Activated CD8-positive, alpha-beta memory T cell treated with anti-CD3 and anti-CD28 coated beads, Interleukin-2, amount 50 U/mL, for 24 hours (primary cell): ENCODE results near the gene RFTN1.

Experiments
- DNase-seq: peaks from one replicate; pipeline ENCODE4 v3.0.0-alpha.2; 2020; ENCODE audit errors: extremely low read depth

Gene RFTN1

DNA sequence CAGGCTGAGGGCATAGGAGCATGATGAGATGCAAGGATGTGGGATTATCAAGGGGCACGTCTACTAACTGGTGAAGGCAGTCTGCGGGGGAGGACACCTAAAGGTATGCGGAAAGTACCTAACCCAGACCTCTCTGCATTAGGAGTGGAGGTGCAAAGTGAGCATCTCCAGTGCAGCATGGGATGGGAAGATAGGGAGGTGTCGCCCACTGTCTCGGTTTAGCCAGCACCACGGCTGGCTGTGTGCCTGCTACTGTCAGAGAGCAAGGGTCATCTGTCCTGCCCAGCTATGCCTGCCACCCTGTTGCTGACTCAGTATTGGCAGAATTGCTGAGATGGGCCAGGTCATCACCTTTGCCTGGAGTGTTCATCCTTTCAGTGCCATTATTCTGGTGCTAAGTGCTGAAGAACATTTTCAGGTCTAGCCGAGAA lies 208.4 kb downstream of the RFTN1 start:
- DNase-seq: no peak

GRCh38 chr3:16304061-16305010 lies 209.2 kb downstream of the RFTN1 start:
- no peak for DNase-seq

GRCh38 chr3:16303037-16303575 lies 210.4 kb downstream of the RFTN1 start:
- DNase-seq: no peak

- no peak for DNase-seq
Observed at GRCh38 chr3:16302082-16302631, 211.3 kb downstream of the RFTN1 start.

DNA sequence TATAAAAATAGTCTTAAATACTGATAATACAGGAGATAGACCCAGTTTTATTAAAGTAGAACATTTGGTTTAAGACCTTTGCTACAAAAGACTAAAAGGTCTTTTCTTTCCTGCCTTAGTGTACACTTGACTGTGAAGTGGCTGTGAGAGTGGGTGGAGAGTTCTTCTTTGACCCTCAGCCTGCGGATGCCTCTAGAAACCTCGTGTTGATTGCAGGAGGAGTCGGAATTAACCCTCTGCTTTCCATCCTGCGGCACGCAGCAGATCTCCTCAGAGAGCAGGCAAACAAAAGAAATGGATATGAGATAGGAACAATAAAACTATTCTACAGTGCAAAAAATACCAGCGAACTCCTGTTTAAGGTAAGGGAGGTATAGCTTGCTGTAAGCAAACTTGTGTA lies 212.0 kb downstream of the RFTN1 start:
- no peak for DNase-seq

DNA sequence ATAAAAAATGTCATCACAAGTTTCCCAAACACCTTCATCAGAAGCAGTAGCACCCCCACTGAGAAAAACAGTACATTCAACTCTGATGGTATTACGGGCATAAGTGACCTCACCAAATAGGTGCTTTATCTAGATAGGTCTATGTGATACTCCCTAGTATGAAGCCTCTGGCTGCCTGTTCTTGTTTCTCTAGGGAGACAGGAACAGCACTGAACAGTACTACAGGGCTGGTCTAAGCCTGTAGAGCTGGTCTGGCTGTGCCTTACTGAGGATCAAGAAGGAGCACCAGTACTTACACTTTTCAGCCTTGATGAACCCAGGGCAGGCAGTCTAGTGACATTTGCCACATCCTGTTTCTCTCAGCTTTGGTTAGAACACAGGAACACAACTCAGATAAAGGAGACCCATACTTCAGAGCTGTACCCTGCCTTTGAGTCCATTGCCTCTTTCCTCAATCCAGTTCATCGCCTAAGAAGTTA lies 212.6 kb downstream of the RFTN1 start:
- DNase-seq: no peak

- DNase-seq: no peak
Observed at GRCh38 chr3:16300307-16300706, 213.2 kb downstream of the RFTN1 start.

DNA sequence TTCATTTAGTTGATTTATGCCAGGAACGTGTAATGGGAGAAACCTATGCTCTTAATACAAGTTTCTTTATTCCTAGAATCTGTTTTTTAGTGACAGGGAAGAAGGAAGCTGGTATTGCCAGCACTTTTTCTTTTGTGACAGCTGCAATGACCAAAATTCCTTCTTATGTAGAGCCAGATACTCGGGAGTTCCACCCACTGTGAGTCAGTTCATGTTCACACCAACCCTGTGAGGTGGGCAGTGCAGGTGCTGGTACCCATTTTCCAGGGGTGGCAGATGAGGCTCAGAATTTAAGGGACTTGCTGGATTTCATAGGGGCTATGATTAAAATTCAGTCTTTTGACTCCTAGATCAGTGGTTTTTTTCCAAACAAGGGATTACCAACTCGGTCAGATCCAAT lies 213.8 kb downstream of the RFTN1 start:
- DNase-seq: no peak

- DNase-seq: no peak
Observed at GRCh38 chr3:16298891-16299290, 214.6 kb downstream of the RFTN1 start.

DNA sequence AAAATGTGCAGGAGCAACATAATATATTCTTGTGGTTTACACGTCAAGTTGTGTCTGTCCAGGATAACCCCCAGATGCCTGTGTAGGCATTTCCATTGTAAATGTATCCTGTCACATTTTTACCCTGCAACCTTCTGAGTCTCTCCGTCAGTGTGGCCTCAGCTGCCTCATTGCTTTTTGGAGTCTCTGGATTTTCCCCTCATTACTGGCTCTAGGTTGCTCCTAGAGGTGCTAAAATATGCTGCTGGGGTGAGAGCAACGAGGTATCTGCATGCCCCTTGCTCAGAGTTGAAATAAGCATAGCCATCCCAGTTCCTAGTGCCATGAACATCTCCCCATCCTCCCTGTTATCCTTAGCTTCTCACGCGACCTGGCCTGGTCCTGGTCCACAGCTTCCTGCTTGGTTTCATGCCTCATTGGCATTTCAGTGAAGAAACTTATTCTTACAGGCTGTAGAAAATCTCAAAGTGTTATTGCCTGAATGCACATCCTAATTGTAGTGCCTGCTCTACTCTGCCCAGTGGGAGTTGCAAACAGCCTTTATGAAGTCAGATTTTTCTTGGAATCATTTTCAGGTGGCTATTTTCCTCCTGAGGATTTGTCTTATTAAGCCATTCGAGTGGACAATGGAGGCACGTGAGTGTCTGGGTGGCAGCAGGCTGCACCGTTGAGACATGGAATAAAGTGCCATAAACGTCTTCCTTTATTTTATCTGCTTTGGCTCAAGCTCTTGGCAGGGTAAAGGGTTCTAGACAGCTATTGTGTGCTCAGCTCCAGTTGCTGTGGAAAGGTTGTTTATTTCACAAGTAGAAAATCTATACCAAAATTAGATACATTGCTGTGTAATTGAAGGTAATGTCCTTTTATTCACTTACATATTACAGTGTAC lies 215.3 kb downstream of the RFTN1 start:
- DNase-seq: no peak

GRCh38 chr3:16295298-16295890 lies 218.1 kb downstream of the RFTN1 start:
- DNase-seq: no peak

GRCh38 chr3:16294844-16295243 lies 218.7 kb downstream of the RFTN1 start:
- no peak for DNase-seq

- DNase-seq: no peak
Observed at GRCh38 chr3:16290827-16291196, 222.7 kb downstream of the RFTN1 start.

DNA sequence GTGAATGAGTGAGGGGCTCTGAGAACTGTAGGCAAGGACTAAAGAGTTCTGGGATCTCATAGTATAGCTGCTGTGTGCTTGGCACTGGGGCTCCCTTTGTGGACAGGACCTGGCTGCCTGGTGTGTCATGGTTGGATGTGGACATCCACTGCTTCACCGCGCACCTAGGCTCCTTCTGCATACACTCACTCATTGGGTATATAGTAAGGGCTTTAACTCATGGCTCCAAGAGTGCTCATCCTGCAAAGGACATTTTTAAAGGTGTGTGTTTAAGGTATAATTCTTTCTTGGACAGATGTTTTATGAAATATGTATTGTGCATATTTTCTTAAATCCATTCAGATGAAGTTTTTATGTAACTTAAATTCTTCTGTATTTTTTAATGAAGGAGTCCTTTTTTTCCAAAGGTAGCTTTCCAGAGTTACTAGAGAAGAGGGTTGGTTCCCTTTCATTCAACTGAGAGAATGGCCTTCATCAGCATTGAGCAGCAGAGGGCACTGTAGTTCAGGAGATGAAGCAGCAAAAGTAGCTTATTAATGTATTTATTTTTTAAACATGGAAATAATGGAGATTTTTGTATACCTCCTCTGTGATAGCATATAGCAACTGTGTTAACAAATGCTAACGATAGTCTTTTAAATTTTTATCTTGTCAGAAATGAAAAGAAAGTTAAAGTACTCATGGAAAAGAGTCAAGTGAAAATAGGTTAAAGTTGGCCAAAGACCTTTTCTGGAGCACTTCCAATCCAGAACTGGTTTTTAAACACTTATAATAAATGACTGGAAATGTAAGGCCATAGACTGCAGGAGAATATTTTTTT lies 223.3 kb downstream of the RFTN1 start:
- no peak for DNase-seq

DNA sequence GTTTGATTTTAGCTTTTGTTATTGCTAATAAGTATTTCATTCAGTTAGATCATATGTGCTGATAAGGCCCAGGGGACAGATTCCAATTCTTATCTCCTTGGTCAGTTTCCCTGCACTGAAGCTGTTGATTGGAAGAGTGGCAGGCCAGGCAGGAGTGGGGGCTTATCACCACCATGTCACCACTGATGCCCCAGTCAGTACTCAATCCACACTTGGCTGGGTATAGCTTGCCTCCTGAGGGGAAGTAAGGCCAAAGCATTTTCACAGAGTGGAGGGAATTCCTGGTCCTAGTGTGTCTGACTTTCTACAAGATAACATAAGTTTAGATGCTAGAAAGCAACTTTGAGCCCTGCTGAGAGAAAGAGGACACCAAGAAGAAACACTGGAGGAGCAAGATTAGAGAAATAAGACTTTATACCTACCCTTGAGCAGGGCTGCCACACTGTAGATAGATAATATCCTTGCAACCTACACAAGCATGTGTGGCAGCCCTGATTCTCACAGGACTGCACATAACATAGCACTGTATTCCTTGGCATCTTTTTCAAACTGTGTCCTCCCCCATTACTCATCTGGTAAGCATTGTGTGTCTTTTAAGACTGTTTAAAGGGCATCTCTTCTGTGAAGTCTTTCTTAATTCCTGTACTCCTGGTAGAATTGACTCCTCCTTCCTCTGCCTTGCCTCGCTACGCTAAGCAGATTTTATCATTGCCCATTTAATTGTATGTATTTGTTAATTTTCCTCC lies 224.2 kb downstream of the RFTN1 start:
- no peak for DNase-seq

- no peak for DNase-seq
Observed at GRCh38 chr3:16288664-16289063, 224.8 kb downstream of the RFTN1 start.

DNA sequence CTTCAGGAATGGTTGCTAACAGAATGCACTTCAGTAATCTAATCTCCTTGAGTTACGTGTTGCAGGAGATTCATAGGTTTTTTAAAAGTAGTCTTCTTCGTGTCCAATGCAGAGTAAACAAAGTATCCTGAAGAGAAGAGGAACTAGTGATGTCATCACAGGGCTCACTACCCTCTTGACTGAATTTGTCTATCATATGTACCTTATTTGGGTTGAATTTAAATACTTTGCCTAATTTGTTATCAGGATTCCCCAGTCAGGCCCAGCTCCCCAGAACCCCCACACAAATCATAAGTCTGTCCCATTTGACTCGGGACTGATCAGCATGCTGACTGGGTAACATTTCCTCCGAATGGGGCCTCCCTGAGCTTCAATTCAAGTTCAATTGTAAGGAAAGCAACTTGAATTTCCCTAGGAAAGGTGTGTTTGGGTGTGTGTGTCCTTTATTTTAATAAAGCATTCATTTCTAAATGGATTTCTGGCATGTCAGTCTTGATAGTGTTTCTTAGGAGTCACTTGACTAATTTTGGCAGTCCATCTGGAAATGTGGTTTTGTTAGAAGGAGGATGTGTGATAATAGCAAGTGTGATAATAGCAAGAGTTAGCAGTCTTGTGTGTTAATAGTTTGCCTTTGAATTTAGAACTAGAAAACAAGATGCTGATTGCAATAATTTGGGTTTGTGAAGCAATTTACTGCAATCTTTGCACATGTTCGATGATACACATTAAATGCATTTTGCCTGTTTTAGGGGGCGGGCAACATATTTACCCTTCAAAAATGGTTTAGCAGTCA lies 226.6 kb downstream of the RFTN1 start:
- no peak for DNase-seq

DNA sequence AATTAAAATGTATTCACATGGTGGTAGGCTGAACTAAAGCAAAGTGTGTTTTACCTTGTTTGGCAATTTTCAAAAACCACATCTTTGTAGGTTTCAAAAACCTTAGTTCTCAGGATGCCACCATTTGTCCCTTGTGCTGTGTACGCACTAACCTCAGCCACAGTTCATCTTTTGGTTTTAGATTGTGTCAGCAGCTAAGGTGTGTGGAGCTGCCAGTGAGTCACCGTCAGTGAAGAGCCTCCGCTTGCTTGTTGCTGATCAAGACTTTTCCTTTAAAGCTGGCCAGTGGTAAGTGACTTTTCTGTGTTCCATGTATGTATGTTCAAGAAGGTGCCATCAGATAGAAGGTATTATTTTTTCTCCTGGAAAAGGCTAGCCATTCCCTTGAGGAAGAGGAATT lies 227.3 kb downstream of the RFTN1 start:
- DNase-seq: no peak

GRCh38 chr3:16284633-16285032 lies 228.9 kb downstream of the RFTN1 start:
- DNase-seq: no peak
